GM12892 (cell line): ENCODE results near the gene PDCL2.

Experiments
- DNase-seq: peaks from one replicate; pipeline ENCODE4 v3.0.0; 2011; ENCODE audit not compliant: insufficient read length
- FAIRE-seq: peaks from 2 replicates; lab custom pipeline; 2011; peaks lifted over from hg19 to GRCh38; lab: Jason Lieb, UNC
- POLR2A ChIP-seq: IDR thresholded peaks from 2 replicates; pipeline ENCODE4 v1.6.1; 2011; ENCODE audit warnings: low read depth, low read length, control low read depth
- POLR2AphosphoS5 ChIP-seq: IDR thresholded peaks from 2 replicates; pipeline ENCODE4 v1.6.1; 2011; ENCODE audit warnings: low read depth, low read length, control low read depth
- TAF1 ChIP-seq: IDR thresholded peaks from 2 replicates; pipeline ENCODE4 v1.6.1; 2011; ENCODE audit warnings: low read depth, mild to moderate bottlenecking, control low read depth, low read length, borderline replicate concordance

The PDCL2 gene

GRCh38 chr4:55530691-55531090 is 61.4 kb downstream of the PDCL2 start:
- TF ChIP-seq POLR2AphosphoS5 (no peak), TAF1 (no peak), POLR2A (no peak)
- FAIRE-seq, result no peak
- no peak for DNase-seq

DNA sequence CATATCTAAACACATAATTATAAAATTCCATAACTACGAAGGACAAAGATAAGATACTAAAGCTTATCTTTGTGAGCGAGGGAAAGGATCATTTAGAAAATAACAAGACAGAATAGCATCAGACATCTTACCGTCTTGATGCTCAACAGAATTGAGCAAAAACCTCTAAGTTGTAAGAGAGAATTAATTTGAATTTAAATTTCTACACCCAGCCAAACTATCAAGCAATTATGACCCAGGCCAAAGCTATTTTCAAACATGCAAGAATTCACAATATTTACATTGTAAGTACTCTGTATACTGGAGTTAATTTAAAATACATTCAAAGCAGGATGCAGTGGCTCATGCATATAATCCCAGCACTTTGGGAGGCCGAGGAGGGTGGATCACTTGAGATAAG is 61.9 kb downstream of the PDCL2 start:
- no peak for TF ChIP-seq POLR2AphosphoS5
- no peak for TF ChIP-seq POLR2A
- no peak for TF ChIP-seq TAF1
- DNase-seq (no peak), FAIRE-seq (no peak)

DNA sequence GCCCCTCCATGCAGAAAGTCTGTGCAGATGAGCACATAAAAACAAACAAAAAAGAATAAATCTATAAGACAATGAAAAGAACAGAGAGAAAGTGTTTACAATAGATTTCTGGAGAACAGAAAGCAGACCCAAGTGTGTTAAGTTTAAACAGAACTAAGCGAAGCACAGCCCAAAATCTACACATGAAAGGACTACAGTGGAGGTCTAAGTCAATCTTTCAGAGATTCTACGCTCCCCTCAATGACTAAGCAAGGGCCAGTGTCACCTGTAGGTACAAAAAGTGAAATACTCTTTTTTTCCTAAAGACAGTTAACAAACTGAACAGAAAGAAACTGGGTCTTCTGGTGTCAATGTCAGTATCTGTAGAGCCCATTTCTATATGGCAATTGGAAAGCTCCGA is 63.6 kb downstream of the PDCL2 start:
- no peak for DNase-seq

DNA sequence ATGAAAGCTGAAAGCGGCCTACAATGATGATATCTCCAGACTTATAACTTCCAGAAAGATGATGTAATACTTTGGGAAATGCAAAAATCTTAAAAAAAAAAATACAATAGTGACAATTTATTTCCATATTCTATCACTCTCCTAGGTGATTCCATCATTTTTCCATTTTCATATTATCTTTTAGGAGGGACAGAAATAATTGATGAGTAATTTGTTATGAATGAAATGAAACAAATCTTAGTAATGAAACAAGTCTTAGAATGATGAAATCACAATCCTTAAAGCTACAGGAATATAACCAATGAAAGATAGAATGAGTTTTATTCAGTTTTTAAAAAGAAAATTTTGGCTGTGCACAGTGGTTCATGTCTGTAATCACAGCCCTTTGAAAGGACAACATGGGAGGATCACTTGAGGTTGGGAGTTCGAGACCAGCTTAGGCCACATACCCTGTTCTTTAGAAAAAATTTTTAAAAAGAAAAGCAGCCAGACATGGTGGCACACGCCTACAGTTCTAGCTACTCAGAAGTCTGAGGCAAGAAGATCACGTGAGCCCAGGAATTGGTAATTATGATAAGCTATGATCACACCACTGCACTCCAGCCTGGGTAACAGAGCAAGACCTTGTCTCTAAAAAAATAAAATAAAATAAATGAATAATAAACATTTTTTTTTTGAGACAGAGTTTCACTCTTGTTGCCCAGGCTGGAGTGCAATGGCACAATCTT is 67.0 kb downstream of the PDCL2 start:
- DNase-seq (no peak), FAIRE-seq (no peak)
- no peak for TF ChIP-seq TAF1
- TF ChIP-seq POLR2A, result no peak
- TF ChIP-seq POLR2AphosphoS5, result no peak

More for the DNA sequence above, 63.6 kb downstream of the PDCL2 start:
- FAIRE-seq, result no peak
- TF ChIP-seq TAF1 (no peak), POLR2A (no peak), POLR2AphosphoS5 (no peak)

- no peak for TF ChIP-seq POLR2AphosphoS5
- TF ChIP-seq POLR2A, result no peak
- TF ChIP-seq TAF1, result no peak
- FAIRE-seq (no peak), DNase-seq (no peak)
Observed at GRCh38 chr4:55518442-55518841, 73.6 kb downstream of the PDCL2 start.

GRCh38 chr4:55517526-55518229 is 74.4 kb downstream of the PDCL2 start:
- TF ChIP-seq POLR2AphosphoS5 (no peak), TAF1 (no peak), POLR2A (no peak)
- DNase-seq (peak; percentile 5), FAIRE-seq (no peak)

DNA sequence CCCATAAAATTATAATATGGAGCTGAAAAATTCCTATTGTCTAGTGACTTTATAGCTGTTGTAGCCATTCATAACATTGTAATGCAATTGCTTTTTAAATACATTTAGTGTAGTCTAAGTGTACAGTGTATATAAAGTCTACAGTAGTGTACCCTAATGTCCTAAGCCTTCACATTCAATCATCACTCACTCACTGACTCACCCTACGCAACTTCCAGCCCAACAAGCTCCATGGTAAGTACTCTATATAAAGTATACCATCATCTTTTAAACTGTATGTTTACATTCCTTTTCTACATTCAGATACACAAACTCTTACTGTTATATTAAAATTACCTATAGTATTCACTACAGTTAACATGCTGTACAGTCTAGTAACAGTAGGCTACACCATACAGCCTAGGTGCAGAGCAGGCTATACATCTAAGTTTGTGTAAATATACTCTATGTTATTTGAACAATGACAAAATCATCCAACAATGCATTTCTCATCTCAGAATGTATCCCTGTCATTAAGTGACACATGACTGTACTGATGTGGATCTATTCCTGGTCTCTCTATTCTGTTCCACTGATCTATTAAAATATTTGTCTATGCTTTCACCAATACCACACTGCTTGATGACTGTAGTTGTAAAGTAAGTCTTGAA is 79.0 kb downstream of the PDCL2 start:
- no peak for FAIRE-seq
- TF ChIP-seq TAF1, result no peak
- no peak for TF ChIP-seq POLR2A
- no peak for TF ChIP-seq POLR2AphosphoS5
- no peak for DNase-seq

GRCh38 chr4:55512077-55512476 is 80.0 kb downstream of the PDCL2 start:
- FAIRE-seq, result no peak
- DNase-seq, result no peak
- no peak for TF ChIP-seq POLR2A
- no peak for TF ChIP-seq POLR2AphosphoS5
- TF ChIP-seq TAF1, result no peak

GRCh38 chr4:55510685-55511084 is 81.4 kb downstream of the PDCL2 start:
- DNase-seq, result no peak
- TF ChIP-seq TAF1 (no peak), POLR2A (no peak), POLR2AphosphoS5 (no peak)
- FAIRE-seq, result peak; percentile 76

DNA sequence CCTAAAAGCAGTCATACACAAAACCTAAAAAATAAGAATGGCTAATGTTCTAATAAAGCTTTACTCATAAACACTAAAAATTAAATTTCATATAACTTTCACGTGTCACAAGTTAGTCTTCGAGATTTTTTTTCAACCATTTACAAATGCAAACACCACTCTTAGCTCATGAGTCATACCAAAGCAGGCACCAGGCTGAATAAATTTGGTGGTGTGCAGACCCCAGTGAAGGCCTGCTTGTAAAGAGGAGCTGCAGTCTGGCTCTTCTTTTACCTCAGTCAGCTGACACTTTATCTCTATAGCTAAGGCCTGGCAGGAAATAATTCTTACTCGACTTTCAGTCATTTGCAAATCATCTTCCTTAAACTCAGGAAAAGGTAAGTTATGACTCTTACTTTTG is 82.8 kb downstream of the PDCL2 start:
- TF ChIP-seq TAF1 (no peak), POLR2AphosphoS5 (no peak), POLR2A (no peak)
- FAIRE-seq, result no peak
- DNase-seq, result no peak

DNA sequence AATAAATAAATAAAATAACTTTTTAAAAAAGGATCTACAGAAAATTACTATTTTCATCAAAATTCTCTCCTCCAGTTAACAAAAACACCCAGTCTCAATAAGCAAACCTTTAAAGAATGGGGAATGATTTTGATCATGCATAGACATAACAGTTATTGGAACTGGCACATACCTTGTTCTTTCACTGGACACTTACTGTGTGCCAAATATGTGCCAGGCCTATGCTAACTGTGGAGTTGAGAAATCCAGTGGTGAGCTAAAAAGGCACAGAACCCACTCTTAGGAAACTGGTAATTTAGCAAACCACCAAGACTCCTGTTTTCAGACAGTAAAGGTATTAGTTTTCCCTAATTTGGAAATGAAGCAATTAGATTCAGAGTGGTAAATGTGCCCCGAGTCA is 84.4 kb downstream of the PDCL2 start:
- DNase-seq, result no peak

More for the DNA sequence above, 84.4 kb downstream of the PDCL2 start:
- TF ChIP-seq POLR2A (no peak), POLR2AphosphoS5 (no peak), TAF1 (no peak)
- no peak for FAIRE-seq
